ENCODE measurements around the gene CCP110.

DNA sequence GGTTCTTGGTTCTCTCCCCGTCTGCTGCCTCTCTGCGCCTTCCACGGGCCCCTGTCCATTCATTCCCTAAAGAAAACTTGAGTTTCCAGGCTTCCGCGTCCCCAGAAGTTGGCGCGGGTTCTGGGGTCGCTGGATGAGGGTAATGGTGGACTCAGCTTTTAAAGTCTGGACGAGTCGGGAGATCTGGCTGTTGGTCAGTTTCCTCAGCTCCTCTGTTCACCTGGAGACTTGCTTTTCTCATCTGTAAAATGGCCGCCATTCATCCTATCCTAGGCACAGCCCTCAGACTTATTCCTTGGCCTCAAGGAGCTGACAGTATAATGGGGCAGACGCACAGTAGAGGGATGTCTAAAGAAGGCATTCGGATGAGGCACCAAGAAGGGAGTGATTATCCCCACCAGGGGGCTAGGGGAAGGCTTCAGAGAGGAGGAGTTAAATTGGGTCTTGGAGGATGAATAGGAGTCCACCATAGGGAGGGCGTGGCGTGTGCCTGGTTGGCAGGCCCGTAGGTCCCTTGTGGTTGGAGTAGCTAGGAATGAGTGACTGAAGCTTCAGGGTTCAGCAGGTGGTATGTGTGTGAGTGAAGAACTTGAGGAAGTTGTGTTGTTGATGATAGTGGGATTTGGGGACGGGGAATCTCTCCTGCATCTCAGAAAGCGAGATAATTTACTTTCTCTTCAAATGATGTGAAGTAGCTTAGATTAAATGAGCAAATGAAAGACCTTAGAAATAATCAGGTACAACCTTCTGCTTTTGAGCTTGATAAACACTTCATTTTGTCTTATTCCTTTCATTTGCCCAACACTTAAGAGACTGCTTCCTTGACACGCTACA, 32.4 kb downstream of the CCP110 start:
- TF ChIP-seq, protein P1, sequence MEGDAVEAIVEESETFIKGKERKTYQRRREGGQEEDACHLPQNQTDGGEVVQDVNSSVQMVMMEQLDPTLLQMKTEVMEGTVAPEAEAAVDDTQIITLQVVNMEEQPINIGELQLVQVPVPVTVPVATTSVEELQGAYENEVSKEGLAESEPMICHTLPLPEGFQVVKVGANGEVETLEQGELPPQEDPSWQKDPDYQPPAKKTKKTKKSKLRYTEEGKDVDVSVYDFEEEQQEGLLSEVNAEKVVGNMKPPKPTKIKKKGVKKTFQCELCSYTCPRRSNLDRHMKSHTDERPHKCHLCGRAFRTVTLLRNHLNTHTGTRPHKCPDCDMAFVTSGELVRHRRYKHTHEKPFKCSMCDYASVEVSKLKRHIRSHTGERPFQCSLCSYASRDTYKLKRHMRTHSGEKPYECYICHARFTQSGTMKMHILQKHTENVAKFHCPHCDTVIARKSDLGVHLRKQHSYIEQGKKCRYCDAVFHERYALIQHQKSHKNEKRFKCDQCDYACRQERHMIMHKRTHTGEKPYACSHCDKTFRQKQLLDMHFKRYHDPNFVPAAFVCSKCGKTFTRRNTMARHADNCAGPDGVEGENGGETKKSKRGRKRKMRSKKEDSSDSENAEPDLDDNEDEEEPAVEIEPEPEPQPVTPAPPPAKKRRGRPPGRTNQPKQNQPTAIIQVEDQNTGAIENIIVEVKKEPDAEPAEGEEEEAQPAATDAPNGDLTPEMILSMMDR (conservative IDR thresholded peaks at IDR 0.05; ENCODE audit: low read length): peak; percentile 25; the same call in 1 of the 2 replicates
- no peak for TF ChIP-seq EZH2phosphoT487 (IDR thresholded peaks at IDR 0.05; ENCODE audit: borderline replicate concordance)

All from Loucy (cell line).